Epithelial cell of prostate (primary cell): ENCODE data around the gene TMBIM4.
"Not testable (repeated sequence)": the region's sequence is repeated elsewhere in the genome, so short reads cannot be mapped to it uniquely, and the experiment has no call there.

ENCODE experiments used
- DNase-seq: peaks from one replicate; pipeline ENCODE4 v3.0.0-alpha.2; 2011; ENCODE audit warnings: low read depth, low spot score
- H3K27ac ChIP-seq: fragments of 450-650 bp; 2 replicates; pipeline ENCODE4 v1.5.1; 2017; ENCODE audit warnings: mild to moderate bottlenecking

The TMBIM4 gene

GRCh38 chr12:66187036-66187435 lies 17.2 kb upstream of the TMBIM4 start:
- H3K27ac ChIP-seq = no peak overlapping the region
- no peak for DNase-seq

- not testable (repeated sequence) for DNase-seq, H3K27ac ChIP-seq
These were observed 15.0 kb upstream of the TMBIM4 start for GRCh38 chr12:66184822-66185221.

GRCh38 chr12:66182956-66183355 lies 13.2 kb upstream of the TMBIM4 start:
- DNase-seq = no peak
- no peak overlapping the region for H3K27ac ChIP-seq

GRCh38 chr12:66176105-66176900 lies 6.5 kb upstream of the TMBIM4 start:
- no peak for DNase-seq

GRCh38 chr12:66174391-66175325 lies 4.9 kb upstream of the TMBIM4 start:
- not testable (repeated sequence) for H3K27ac ChIP-seq, DNase-seq

More at GRCh38 chr12:66176105-66176900, 6.5 kb upstream of the TMBIM4 start:
- H3K27ac ChIP-seq = no peak overlapping the region

GRCh38 chr12:66170606-66171005 lies 810 bp upstream of the TMBIM4 start:
- peak overlapping the region; percentile 99 for H3K27ac ChIP-seq

GRCh38 chr12:66168410-66168809 lies 1.4 kb downstream of the TMBIM4 start:
- no peak for DNase-seq
- H3K27ac ChIP-seq = peak overlapping the region; percentile 99

More at GRCh38 chr12:66170606-66171005, 810 bp upstream of the TMBIM4 start:
- DNase-seq = no peak

- H3K27ac ChIP-seq = no peak overlapping the region
- no peak for DNase-seq
These were observed 3.2 kb downstream of the TMBIM4 start for GRCh38 chr12:66166561-66166960.

GRCh38 chr12:66165141-66165540 lies 4.7 kb downstream of the TMBIM4 start:
- no peak for DNase-seq
- no peak overlapping the region for H3K27ac ChIP-seq

- H3K27ac ChIP-seq = no peak overlapping the region
- no peak for DNase-seq
These were observed 5.4 kb downstream of the TMBIM4 start for GRCh38 chr12:66164349-66164821.

GRCh38 chr12:66163289-66163688 lies 6.5 kb downstream of the TMBIM4 start:
- DNase-seq = no peak
- no peak overlapping the region for H3K27ac ChIP-seq

GRCh38 chr12:66162701-66163100 lies 7.1 kb downstream of the TMBIM4 start:
- no peak overlapping the region for H3K27ac ChIP-seq
- DNase-seq = no peak

- no peak for DNase-seq
These were observed 9.1 kb downstream of the TMBIM4 start for GRCh38 chr12:66160704-66161103.

GRCh38 chr12:66159123-66159522 lies 10.7 kb downstream of the TMBIM4 start:
- no peak for DNase-seq
- H3K27ac ChIP-seq = peak overlapping the region; percentile 57

More at GRCh38 chr12:66160704-66161103, 9.1 kb downstream of the TMBIM4 start:
- H3K27ac ChIP-seq = no peak overlapping the region

GRCh38 chr12:66156654-66157053 lies 13.1 kb downstream of the TMBIM4 start:
- DNase-seq = no peak

GRCh38 chr12:66154776-66155175 lies 15.0 kb downstream of the TMBIM4 start:
- no peak for DNase-seq

More at GRCh38 chr12:66156654-66157053, 13.1 kb downstream of the TMBIM4 start:
- H3K27ac ChIP-seq = peak overlapping the region; percentile 25

GRCh38 chr12:66152732-66153131 lies 17.1 kb downstream of the TMBIM4 start:
- H3K27ac ChIP-seq = no peak overlapping the region

More at GRCh38 chr12:66154776-66155175, 15.0 kb downstream of the TMBIM4 start:
- H3K27ac ChIP-seq = no peak overlapping the region

GRCh38 chr12:66149702-66150398 lies 19.9 kb downstream of the TMBIM4 start:
- DNase-seq = no peak
- no peak overlapping the region for H3K27ac ChIP-seq

More at GRCh38 chr12:66152732-66153131, 17.1 kb downstream of the TMBIM4 start:
- DNase-seq = no peak

- DNase-seq = no peak
These were observed 24.7 kb downstream of the TMBIM4 start for GRCh38 chr12:66144791-66145754.

More at GRCh38 chr12:66144791-66145754, 24.7 kb downstream of the TMBIM4 start:
- H3K27ac ChIP-seq = peak overlapping the region; percentile 47
